TTC549 (cell line): ENCODE results near the gene ALG12.
"Not testable (repeated sequence)": the region's sequence is repeated elsewhere in the genome, so short reads cannot be mapped to it uniquely, and the experiment has no call there.

Experiments
- FAIRE-seq: peaks from 2 replicates; lab custom pipeline; 2012; peaks lifted over from hg19 to GRCh38; lab: Jason Lieb, UNC

The ALG12 gene

DNA sequence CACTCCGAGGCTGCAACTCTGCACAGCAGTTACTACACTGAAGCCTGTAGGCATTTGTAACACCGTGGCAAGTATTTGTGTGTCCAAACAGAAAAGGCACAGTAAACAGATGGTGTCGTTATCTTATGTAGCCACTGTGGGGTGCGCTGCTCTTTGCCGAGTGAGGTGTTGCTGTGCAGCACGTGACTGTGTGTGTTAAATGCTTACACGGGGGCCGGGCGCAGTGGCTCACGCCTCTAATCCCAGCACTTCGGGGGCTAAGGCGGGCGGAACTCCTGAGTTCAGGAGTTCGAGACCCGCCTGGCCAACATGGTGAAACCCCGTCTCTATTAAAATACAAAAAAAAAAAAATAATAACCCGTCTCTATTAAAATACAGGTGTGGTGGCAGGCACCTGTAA is 53.1 kb downstream of the ALG12 start:
- FAIRE-seq = no peak

DNA sequence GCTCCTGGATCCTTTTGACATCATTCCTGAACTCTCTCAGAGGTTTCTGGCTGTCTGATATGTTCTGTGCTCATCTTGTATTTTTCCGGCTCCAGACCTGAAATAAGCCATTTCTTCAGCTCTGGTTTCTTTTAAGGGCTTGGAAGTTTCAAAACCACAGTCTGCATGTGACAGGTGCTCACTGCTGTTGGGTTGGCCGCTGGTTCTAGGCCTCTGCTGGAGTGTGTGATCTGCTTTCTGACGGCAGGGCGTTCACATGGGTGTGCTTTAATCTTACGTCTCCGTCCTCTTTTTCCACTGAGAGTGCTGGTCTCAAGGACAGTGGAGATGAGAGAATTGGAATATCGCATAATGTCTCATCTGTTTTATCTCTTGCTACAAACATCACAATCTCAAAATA is 54.3 kb downstream of the ALG12 start:
- FAIRE-seq = no peak

DNA sequence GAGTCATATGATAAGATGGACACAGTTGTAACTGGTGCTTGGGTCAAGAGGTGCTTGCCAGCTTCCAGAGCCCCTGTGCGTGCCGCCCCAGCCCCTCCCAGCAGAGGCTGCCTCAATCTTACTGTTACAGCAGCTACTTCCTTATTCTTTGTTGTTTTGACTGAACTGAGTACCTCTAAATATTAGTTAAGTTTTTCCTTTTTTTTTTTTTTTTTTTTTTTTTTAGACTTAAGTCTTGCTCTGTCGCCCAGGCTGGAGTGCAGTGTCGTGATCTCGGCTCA is 55.8 kb downstream of the ALG12 start:
- no peak for FAIRE-seq

DNA sequence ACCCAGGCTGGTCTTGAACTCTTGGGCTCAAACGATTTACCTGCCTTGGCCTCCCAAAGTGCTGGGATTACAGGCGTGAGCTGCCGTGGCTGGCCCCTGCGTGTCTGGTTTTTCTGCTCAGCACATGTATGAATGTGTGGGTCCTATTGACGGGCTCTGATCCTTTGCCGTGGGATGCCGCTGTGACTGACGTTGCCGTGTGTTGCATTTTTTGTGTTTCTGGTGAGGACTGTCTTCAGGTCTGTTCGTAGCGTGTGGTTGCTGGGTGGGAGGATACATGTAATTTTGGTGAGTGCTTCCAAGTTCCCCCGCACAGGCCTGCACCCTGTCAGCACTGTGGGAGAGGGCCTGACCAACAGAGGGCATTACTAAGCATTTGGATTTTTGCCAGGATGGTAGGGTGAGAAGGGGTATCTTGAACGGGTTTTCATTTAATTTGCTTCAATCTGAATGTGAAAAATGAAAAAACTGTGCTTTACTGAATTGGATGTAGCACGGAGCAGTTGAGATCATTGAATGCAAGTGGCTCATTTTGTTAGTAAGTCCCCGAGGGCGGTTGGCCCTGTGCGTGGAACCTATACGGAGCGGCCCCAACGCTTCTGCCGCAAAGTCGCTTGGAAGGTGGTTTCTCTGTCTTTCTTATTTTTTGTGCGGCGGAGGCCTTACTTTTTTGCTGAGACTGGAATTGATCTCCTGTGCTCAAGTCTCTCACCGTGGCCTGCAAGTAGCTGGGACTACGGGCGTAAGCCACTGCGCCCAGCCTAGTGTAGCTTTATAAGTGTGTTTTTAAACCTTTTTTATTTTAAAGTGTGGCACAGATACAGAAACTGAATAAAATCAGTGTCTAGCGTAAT is 56.4 kb downstream of the ALG12 start:
- no peak for FAIRE-seq

DNA sequence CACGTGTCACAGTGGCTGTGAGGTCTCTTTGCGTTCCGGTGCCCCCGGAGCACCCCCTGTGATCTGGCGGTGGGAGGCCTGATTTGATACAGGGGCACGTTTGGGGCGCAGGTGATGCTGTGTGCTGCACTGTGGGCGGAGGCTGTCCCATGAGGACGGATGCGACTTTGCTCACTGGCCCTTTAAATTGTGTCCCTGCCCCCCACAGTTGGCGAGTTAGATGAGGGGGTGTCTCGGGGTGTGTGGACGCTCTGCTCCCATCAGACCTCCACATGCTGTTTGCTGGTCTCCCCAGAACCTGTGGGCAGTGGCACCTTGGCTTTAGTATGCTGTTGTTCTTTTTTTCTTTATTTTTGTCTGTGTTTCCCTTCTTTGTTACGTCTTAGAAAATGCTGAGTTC is 59.4 kb downstream of the ALG12 start:
- no peak for FAIRE-seq

DNA sequence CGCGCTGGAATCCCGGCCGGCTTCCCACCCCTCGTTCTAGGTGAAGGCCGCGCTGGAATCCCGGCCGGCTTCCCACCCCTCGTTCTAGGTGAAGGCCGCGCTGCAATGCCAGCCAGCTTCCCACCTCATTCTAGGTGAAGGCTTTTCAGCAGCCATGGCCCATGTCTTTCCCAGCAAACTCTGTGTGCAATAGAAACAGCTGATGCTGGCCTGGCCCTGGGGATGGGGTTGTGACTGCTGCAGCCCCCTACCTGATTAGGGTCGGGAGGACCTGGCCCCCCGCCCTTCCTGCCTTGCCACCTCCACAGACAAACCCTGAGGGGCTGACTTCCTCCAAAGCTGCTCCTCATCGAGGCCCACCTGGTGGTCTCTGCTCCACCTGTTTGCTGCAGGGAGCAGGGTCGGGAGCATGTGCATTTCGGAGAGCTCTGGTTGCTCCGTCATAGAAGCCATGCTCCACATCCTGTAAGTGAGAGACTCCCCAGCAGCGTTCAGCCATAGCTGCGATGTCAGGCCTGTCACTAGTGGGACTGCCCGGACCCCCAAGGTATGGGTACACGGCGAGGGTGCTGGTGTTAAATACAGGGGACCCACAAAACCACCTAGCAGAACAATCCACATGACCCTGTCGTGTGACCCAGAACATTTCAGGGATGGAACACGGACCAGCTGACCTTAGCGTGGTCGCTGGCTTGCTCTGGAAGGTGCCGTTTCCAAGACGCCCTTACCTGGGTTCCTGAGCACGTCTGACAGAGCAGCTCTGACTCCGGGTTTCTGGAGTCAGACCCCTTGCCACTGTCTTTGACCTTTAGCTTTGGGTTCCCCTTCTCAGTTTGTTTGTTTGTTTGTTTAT is 61.2 kb downstream of the ALG12 start:
- FAIRE-seq = no peak

DNA sequence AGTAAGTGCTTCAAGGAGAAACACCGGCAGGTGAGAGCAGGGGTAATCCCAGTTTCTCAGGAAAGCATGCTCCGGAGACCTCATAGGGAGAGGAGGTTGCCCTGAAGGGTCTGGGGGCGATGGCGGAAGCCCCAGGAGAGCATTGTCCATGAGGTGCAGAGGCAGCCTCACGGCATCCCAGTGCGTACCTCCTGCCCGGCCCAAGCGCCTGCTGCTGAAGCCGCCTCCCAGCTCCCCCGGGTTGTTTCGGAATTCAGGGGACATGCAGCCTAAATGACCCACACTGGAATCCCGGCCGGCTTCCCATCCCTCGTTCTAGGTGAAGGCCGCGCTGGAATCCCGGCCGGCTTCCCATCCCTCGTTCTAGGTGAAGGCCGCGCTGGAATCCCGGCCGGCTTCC is 61.9 kb downstream of the ALG12 start:
- FAIRE-seq = no peak

DNA sequence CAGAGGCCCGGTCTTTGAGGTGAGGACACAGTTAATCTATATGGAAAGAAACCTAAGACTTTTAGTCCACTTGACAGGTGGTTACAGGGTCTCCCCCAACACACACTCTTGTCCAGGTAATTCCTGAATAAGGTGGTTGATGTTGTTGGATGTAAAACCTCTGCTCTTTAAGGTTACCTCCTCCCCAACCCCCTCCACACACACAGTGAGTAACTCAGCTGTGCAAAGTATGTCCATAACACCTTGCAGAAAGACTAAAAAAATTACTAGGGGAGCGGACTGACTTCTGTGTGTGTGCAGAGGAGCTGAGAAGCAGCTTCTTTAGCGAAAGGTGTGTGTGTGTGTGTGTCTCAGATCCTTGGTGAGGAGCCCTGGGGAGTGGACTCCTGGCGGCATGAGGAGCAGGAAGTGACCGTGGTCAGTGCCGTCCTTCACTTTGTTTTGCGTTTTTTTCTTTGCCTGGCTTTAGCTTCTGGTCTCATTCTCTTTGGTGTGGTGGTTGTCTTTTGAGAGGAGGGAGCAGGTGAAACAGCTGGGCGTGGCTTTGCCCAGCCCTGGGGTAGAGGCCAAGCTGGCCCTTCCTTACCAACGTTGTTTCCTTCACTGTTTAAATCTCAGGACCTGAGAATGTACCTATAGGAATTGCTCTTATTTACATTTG is 62.9 kb downstream of the ALG12 start:
- FAIRE-seq = no peak

DNA sequence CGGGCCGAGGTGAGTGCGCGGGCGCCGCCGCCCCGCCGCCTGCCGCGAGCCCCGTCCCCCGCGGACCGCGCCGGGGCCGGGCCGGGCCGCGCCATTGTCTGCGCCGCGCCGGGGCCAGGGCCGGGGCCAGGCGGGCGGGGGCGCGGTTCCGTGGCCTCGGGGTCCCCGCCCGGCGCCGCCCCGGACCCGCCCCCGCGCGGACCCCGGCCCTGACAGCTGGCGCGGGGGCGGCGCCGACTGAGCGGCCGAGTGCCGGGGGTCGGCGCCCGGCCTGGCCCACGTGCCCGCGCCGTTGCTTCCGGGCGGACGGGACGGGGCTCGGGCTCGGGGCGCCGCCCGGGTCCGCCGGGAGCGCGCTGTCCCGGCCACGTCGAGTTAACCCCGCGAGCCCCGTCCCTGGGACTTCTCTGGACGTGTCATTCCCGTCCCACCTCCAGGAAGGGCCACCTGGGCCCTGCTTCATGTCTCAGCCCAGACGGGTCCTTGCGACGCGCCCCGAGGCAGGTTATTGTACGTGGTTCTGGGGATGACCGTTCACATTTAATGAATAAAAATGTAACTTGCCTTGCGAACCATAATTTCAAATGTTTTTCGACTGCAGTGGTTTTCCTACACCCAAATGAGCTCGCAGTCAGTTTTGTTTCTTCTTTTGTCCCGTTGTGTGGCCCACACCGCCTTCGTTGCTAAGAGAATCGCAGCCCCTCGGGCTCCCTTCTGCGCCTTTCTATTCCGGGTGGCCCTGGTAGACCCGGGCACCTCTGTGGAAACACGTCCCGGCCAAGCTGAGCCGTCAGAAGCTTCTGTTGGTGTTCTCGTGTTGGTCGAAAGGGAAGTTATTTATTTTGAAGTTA is 64.0 kb downstream of the ALG12 start:
- no peak for FAIRE-seq

DNA sequence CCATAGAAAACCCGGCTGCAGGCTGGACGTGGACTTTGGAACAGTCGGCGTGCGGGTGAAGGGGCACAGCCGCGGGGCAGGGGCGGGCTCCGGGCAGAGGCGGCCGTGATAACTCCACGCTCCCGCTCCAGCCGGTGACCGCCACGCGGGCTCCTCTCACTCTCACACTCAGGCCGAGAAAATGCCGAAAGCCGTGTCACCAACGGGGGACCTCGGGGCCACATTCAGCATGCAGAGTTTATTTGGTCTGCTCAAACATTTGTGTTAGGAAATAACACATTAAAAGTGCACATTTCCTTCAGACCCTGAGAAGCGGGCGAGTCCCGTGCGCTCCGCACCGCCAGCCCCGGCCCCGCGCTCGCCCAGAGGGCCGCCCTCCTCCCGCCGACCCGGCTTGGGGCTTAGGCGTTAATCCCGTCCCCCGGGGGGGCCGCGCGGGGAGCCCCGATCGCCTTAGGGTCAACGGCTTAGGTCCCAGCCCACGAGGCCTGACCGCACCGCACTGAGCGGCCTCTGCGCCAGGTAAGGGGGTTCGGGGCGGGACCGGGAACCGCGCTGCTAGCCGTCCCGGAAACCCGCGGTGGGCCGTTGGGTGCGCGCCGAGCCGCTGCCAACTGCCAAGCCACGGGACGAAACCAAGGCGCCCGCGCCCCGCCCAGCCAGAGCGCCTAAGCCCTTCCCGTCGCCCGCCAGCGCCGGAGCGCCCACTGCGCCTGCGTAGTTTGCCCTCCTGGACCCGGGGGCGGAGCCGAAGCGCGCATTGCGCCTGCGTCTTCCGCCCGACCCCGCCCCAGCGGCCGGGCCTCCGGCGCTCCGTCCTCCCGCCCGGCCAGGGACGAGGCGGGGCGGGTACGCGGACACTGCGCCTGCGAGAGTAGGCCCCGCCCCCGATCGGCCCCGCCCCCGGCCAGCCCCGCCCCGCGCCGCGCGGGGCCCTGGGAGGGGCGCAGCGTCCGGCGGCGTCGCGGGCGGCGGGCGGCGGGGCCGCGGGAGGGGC is 65.0 kb downstream of the ALG12 start, which contains the start of gene ZBED4:
ZBED4 (plus strand) TSS at position 947 of the 997 bp plus-strand sequence. CDS start 29,819 bp downstream, outside the sequence.
- no peak for FAIRE-seq

DNA sequence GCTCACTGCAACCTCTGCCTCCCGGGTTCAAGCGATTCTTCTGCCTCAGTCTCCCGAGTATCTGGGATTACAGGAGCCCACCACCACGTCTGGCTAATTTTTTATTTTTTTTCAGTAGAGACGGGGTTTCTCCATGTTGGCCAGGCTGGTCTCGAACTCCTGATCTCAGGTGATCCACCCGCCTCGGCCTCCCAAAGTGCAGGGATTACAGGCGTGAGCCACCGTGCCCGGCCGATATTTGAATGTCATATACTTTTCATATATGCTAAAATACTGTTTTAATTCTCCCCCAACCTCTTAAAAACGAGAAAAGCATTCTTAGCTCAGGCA is 65.7 kb downstream of the ALG12 start:
- not testable (repeated sequence) for FAIRE-seq

DNA sequence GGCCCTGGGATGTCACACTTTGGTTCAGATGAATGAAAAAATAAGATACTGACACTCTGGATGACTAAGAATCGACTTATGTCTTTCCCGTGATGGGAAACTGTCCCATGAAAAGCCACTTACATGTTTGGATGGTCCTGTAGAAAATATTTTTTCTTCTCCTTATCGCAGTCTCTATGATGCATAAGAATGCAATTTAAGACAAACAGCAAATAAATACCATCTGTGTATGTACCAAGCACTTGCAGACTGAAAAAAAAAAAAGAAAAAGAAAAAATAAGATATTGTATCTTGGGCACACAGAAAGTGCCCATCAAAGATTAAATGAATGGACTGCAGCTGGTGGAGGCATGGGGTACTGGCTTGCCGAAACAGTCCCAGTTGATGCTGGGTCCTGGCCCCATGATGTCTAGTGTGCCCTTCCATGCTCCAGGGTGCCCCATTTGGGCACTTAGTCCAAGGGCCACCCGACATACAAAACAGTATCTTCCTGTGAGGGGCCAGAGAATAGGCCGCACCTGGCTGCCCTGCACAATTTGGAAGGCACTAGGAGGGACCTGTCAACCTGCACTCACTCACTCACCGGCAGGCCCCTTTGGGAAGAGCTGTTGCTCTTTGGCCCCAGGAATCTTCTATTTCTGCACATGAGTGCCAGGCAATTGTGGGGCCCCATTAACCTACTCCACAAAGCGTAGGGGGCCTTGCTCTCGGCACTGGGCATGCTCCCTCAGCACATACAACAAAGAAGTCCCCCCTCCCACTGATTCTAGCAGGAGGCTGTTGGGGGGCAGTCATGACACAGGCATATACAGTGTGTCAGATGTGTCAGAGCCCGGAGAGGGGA is 67.1 kb downstream of the ALG12 start:
- no peak for FAIRE-seq
